ENCODE results near the gene RBM3. TPM values are rescaled to one million over a fixed set of nuclear protein-coding genes. Genes with fewer than 3 reads are reported as not detected.

Gene RBM3
- total RNA-seq, 5 donors from 2014 or later (not counting 1 experiment from before 2014, with no cell fraction given) = 212 to 345 (median 222) TPM

DNA sequence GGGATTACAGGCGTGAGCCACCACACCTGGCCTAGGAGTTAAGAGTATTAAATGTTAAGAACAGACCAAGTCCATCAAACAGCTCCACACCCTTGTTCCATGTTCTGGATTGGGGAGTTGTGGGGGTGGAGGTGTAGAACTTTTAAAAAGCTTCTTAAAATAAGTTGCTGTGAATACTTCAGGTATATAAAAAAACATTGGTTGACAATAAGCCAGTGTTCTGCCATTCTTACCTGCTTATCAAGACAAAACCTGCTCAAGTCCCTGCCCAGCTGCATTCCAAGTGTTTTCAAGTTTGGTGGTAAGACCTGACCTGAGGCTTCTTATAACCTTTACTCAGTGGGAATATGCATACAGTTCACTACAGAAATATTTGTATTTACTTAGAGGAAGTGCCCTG is 6.4 kb downstream of the RBM3 start:
- Mint-ChIP-seq H3K36me3 (peaks cover 10% of the 10 kb centered on the region), H3K27ac (no peak overlapping the region), H3K4me1 (peaks cover 7 to 20% (median 12%) of the 10 kb centered on the region in 3 donors), H3K9me3 (no peaks in the 10 kb centered on the region), H3K27me3 (no peaks in the 10 kb centered on the region), H3K4me3 (no peak overlapping the region)
- H3K27me3 ChIP-seq (replicated peaks in 1 of 2; ENCODE audit: control insufficient read depth in 2 of 2, extremely low read depth in 1 of 2, insufficient read depth in 2 of 2, low read length in 1 of 2) = no peaks in the 10 kb centered on the region
- no peak overlapping the region for H3K4me3 ChIP-seq (ENCODE audit: control insufficient read depth in 1 of 2, extremely low read depth in 1 of 2, low read length in 1 of 2)
- H3K4me1 ChIP-seq (ENCODE audit: control insufficient read depth in 1 of 2, extremely low read depth in 1 of 2, insufficient read depth in 2 of 2, low read length in 2 of 2) = peaks cover 3 to 12% of the 10 kb centered on the region in 2 experiments
- H3K9me3 ChIP-seq = no peaks in the 10 kb centered on the region
- no peak for DNase-seq
- ChIA-PET CTCF (no interaction called here), POLR2A (no interaction called here)
- ATAC-seq (replicated peaks in 1 of 4) = no peak
- no peak overlapping the region for H3K27ac ChIP-seq (ENCODE audit: low read length)
- WGBS (ENCODE audit: insufficient coverage) = no CpG with 5 or more reads among the region's 1 CpG
- peaks cover 7 to 34% of the 10 kb centered on the region in 2 donors for H3K36me3 ChIP-seq (ENCODE audit: control insufficient read depth in 2 of 2, extremely low read depth in 1 of 2, insufficient read depth in 1 of 2, low read length in 1 of 2)

- H3K36me3 ChIP-seq (ENCODE audit: control insufficient read depth in 2 of 2, extremely low read depth in 1 of 2, insufficient read depth in 1 of 2, low read length in 1 of 2) = no peaks in the 10 kb centered on the region
- ATAC-seq (replicated peaks in 1 of 4) (no peak), DNase-seq (no peak)
- no peaks in the 10 kb centered on the region for H3K27me3 ChIP-seq (replicated peaks in 1 of 2; ENCODE audit: control insufficient read depth in 2 of 2, extremely low read depth in 1 of 2, insufficient read depth in 2 of 2, low read length in 1 of 2)
- H3K4me1 ChIP-seq (ENCODE audit: control insufficient read depth in 1 of 2, extremely low read depth in 1 of 2, insufficient read depth in 2 of 2, low read length in 2 of 2) = peaks cover 0 to 4% of the 10 kb centered on the region in 2 experiments
- Mint-ChIP-seq H3K9me3 (no peaks in the 10 kb centered on the region), H3K36me3 (peaks cover 3% of the 10 kb centered on the region), H3K4me1 (peaks cover 0 to 3% (median 0%) of the 10 kb centered on the region in 3 donors), H3K4me3 (no peak overlapping the region), H3K27me3 (peaks cover 0 to 5% of the 10 kb centered on the region in 2 donors), H3K27ac (no peak overlapping the region)
- ChIA-PET CTCF (no interaction called here), POLR2A (no interaction called here)
- WGBS (ENCODE audit: insufficient coverage) = no CpG with 5 or more reads among the region's 2 CpGs
- no peak overlapping the region for H3K27ac ChIP-seq (ENCODE audit: low read length)
- H3K9me3 ChIP-seq = no peaks in the 10 kb centered on the region
- H3K4me3 ChIP-seq (ENCODE audit: control insufficient read depth in 1 of 2, extremely low read depth in 1 of 2, low read length in 1 of 2) = no peak overlapping the region
These were observed 10.4 kb downstream of the RBM3 start for GRCh38 chrX:48584698-48585097.

- Histone ChIP-seq H3K4me1 (ENCODE audit: control insufficient read depth in 1 of 2, extremely low read depth in 1 of 2, insufficient read depth in 2 of 2, low read length in 2 of 2) (no peaks in the 10 kb centered on the region), H3K27ac (ENCODE audit: low read length) (no peak overlapping the region), H3K36me3 (ENCODE audit: control insufficient read depth in 2 of 2, extremely low read depth in 1 of 2, insufficient read depth in 1 of 2, low read length in 1 of 2) (no peaks in the 10 kb centered on the region), H3K27me3 (replicated peaks in 1 of 2; ENCODE audit: control insufficient read depth in 2 of 2, extremely low read depth in 1 of 2, insufficient read depth in 2 of 2, low read length in 1 of 2) (peaks cover 0 to 3% of the 10 kb centered on the region in 2 experiments), H3K9me3 (no peaks in the 10 kb centered on the region), H3K4me3 (ENCODE audit: control insufficient read depth in 1 of 2, extremely low read depth in 1 of 2, low read length in 1 of 2) (no peak overlapping the region)
- no peaks in the 10 kb centered on the region for H3K36me3 Mint-ChIP-seq
- no peak overlapping the region for H3K27ac Mint-ChIP-seq
- H3K9me3 Mint-ChIP-seq = no peaks in the 10 kb centered on the region
- H3K27me3 Mint-ChIP-seq = peaks cover 0 to 5% of the 10 kb centered on the region in 2 donors
- H3K4me3 Mint-ChIP-seq = no peak overlapping the region
- 81% methylated on average over 4 of the region's 13 CpGs for WGBS (ENCODE audit: insufficient coverage)
- DNase-seq (no peak), ATAC-seq (replicated peaks in 1 of 4) (no peak)
- H3K4me1 Mint-ChIP-seq = no peaks in the 10 kb centered on the region
- CTCF ChIA-PET = no interaction called here
- POLR2A ChIA-PET = no interaction called here
These were observed 15.3 kb downstream of the RBM3 start for GRCh38 chrX:48589482-48590162.

- Mint-ChIP-seq H3K27ac (no peak overlapping the region), H3K4me3 (no peak overlapping the region), H3K9me3 (no peaks in the 10 kb centered on the region), H3K27me3 (peaks cover 0 to 5% of the 10 kb centered on the region in 2 donors), H3K4me1 (no peaks in the 10 kb centered on the region), H3K36me3 (no peaks in the 10 kb centered on the region)
- ATAC-seq (replicated peaks in 1 of 4) (no peak), DNase-seq (no peak)
- ChIA-PET CTCF (no interaction called here), POLR2A (no interaction called here)
- no peaks in the 10 kb centered on the region for H3K36me3 ChIP-seq (ENCODE audit: control insufficient read depth in 2 of 2, extremely low read depth in 1 of 2, insufficient read depth in 1 of 2, low read length in 1 of 2)
- no peaks in the 10 kb centered on the region for H3K9me3 ChIP-seq
- H3K27me3 ChIP-seq (replicated peaks in 1 of 2; ENCODE audit: control insufficient read depth in 2 of 2, extremely low read depth in 1 of 2, insufficient read depth in 2 of 2, low read length in 1 of 2) = peaks cover 0 to 3% of the 10 kb centered on the region in 2 experiments
- no peak overlapping the region for H3K27ac ChIP-seq (ENCODE audit: low read length)
- no peak overlapping the region for H3K4me3 ChIP-seq (ENCODE audit: control insufficient read depth in 1 of 2, extremely low read depth in 1 of 2, low read length in 1 of 2)
- WGBS (ENCODE audit: insufficient coverage) = 86% methylated on average over 4 of the region's 21 CpGs
- H3K4me1 ChIP-seq (ENCODE audit: control insufficient read depth in 1 of 2, extremely low read depth in 1 of 2, insufficient read depth in 2 of 2, low read length in 2 of 2) = no peaks in the 10 kb centered on the region
These were observed 16.2 kb downstream of the RBM3 start for GRCh38 chrX:48590203-48591103.

DNA sequence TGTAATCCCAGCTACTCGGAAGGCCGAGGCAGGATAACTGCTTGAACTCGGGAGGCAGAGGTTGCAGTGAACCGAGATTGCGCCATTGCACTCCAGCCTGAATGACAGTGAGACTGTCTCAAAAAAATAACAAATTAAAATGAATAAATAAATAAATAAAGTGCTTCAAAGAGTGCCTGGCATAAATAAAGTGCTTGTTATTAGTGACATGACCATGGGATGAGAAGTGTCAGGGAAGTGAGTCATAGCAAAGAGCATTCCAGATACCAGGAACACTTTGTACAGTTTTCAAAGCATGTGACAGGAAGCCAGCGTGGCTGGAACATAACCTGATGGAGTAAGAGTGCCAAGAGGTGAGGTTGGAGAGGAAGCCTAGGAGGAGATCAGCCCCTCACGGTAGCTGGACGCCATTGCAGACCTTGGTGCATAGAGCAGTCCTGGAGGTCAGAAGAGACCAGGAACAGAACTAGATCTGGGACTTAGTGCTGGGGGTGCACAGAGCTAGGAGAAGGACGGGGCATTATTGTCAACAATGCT is 17.0 kb downstream of the RBM3 start:
- no peak for ATAC-seq (replicated peaks in 1 of 4)
- peaks cover 0 to 5% of the 10 kb centered on the region in 2 donors for H3K27me3 Mint-ChIP-seq
- Histone ChIP-seq H3K27me3 (replicated peaks in 1 of 2; ENCODE audit: control insufficient read depth in 2 of 2, extremely low read depth in 1 of 2, insufficient read depth in 2 of 2, low read length in 1 of 2) (peaks cover 0 to 3% of the 10 kb centered on the region in 2 experiments), H3K9me3 (no peaks in the 10 kb centered on the region), H3K27ac (ENCODE audit: low read length) (no peak overlapping the region), H3K4me1 (ENCODE audit: control insufficient read depth in 1 of 2, extremely low read depth in 1 of 2, insufficient read depth in 2 of 2, low read length in 2 of 2) (no peaks in the 10 kb centered on the region), H3K4me3 (ENCODE audit: control insufficient read depth in 1 of 2, extremely low read depth in 1 of 2, low read length in 1 of 2) (no peak overlapping the region), H3K36me3 (ENCODE audit: control insufficient read depth in 2 of 2, extremely low read depth in 1 of 2, insufficient read depth in 1 of 2, low read length in 1 of 2) (no peaks in the 10 kb centered on the region)
- H3K36me3 Mint-ChIP-seq = no peaks in the 10 kb centered on the region
- 56% methylated on average over 4 of the region's 9 CpGs for WGBS (ENCODE audit: insufficient coverage)
- no peak overlapping the region for H3K4me3 Mint-ChIP-seq
- ChIA-PET POLR2A (no interaction called here), CTCF (no interaction called here)
- no peaks in the 10 kb centered on the region for H3K4me1 Mint-ChIP-seq
- no peaks in the 10 kb centered on the region for H3K9me3 Mint-ChIP-seq
- no peak for DNase-seq
- no peak overlapping the region for H3K27ac Mint-ChIP-seq

DNA sequence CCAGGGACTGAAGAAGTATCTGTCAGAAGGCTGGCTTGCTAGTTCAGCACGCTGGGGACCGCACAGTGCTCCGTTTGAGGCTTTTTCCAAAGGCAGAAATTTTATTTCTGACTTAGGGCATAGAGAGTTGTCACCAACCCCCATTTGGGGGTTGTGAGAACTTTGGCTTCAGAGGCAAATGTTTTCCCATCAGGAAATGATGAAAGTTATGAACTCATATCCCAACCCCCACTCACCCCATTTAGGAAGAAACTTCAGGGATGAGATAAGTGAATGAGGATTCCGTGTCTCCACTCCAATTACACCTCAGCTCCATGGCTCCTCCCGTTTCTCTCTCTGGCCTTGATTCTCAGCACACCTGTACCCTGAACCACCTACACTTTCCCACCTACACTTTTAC is 18.7 kb downstream of the RBM3 start:
- no peak overlapping the region for H3K4me3 Mint-ChIP-seq
- H3K27me3 Mint-ChIP-seq = peaks cover 0 to 5% of the 10 kb centered on the region in 2 donors
- Histone ChIP-seq H3K27me3 (replicated peaks in 1 of 2; ENCODE audit: control insufficient read depth in 2 of 2, extremely low read depth in 1 of 2, insufficient read depth in 2 of 2, low read length in 1 of 2) (peaks cover 0 to 3% of the 10 kb centered on the region in 2 experiments), H3K9me3 (no peaks in the 10 kb centered on the region), H3K4me3 (ENCODE audit: control insufficient read depth in 1 of 2, extremely low read depth in 1 of 2, low read length in 1 of 2) (no peak overlapping the region), H3K36me3 (ENCODE audit: control insufficient read depth in 2 of 2, extremely low read depth in 1 of 2, insufficient read depth in 1 of 2, low read length in 1 of 2) (no peaks in the 10 kb centered on the region), H3K4me1 (ENCODE audit: control insufficient read depth in 1 of 2, extremely low read depth in 1 of 2, insufficient read depth in 2 of 2, low read length in 2 of 2) (peaks cover 0 to 4% of the 10 kb centered on the region in 2 experiments), H3K27ac (ENCODE audit: low read length) (no peak overlapping the region)
- ChIA-PET POLR2A (no interaction called here), CTCF (no interaction called here)
- no CpG with 5 or more reads among the region's 5 CpGs for WGBS (ENCODE audit: insufficient coverage)
- H3K36me3 Mint-ChIP-seq = no peaks in the 10 kb centered on the region
- H3K27ac Mint-ChIP-seq = no peak overlapping the region
- no peak for ATAC-seq (replicated peaks in 1 of 4)
- no peaks in the 10 kb centered on the region for H3K9me3 Mint-ChIP-seq
- H3K4me1 Mint-ChIP-seq = peaks cover 5 to 7% (median 6%) of the 10 kb centered on the region in 3 donors
- DNase-seq = no peak
